Measurements from ENCODE around the gene NDUFAF8. TPM values are rescaled to one million over a fixed set of nuclear protein-coding genes. Genes with fewer than 3 reads are reported as not detected.
"Not testable (repeated sequence)": the region's sequence is repeated elsewhere in the genome, so short reads cannot be mapped to it uniquely, and the experiment has no call there.

Gene NDUFAF8
- total RNA-seq, 1 experiment from 2014 or later: 54.1 TPM

GRCh38 chr17:81222906-81223761, 16.0 kb upstream of the NDUFAF8 start, which contains the start of gene CEP131:
TSS of gene CEP131 (minus strand) at chr17:81222965. CDS start at chr17:81220056, 2,909 bp downstream.
- Mint-ChIP-seq H3K36me3 (ENCODE audit: insufficient read depth, unreplicated experiment) (peaks cover 26% of the 10 kb centered on the region), H3K4me3 (ENCODE audit: low read depth, unreplicated experiment) (peak within 1 kb of the TSS; percentile 71), H3K27me3 (ENCODE audit: unreplicated experiment) (no peaks in the 10 kb centered on the region), H3K4me1 (ENCODE audit: low read depth, unreplicated experiment) (peaks cover 15% of the 10 kb centered on the region), H3K9me3 (ENCODE audit: low read depth, unreplicated experiment) (no peaks in the 10 kb centered on the region), H3K27ac (ENCODE audit: unreplicated experiment) (peak within 1 kb of the TSS; percentile 91)
- intact Hi-C loops (cut with micrococcal nuclease; ENCODE audit: unreplicated experiment): no loop called here
- DNase-seq: peak; percentile 99
- no peak for TF ChIP-seq CTCF (IDR thresholded peaks at IDR 0.05; ENCODE audit: unreplicated experiment)
- BruUV-seq (replicated peaks): no TSS peak
- CTCF ChIA-PET: interaction anchor here (0.6 to 1.2 kb wide), 13 partner anchors 16 to 989 kb away, joined by 3 to 9 read pairs (median 4); partner anchors contain the start of genes NDUFAF8 and TEPSIN

- Mint-ChIP-seq H3K36me3 (ENCODE audit: insufficient read depth, unreplicated experiment) (peaks cover 24% of the 10 kb centered on the region), H3K27ac (ENCODE audit: unreplicated experiment) (peak overlapping the region; percentile 91), H3K27me3 (ENCODE audit: unreplicated experiment) (no peaks in the 10 kb centered on the region), H3K4me3 (ENCODE audit: low read depth, unreplicated experiment) (peak overlapping the region; percentile 71), H3K4me1 (ENCODE audit: low read depth, unreplicated experiment) (peaks cover 15% of the 10 kb centered on the region), H3K9me3 (ENCODE audit: low read depth, unreplicated experiment) (no peaks in the 10 kb centered on the region)
- CTCF ChIA-PET: no interaction called here
- BruUV-seq (replicated peaks): no TSS peak
- DNase-seq: no peak
- TF ChIP-seq CTCF (IDR thresholded peaks at IDR 0.05; ENCODE audit: unreplicated experiment): no peak
- intact Hi-C loops (cut with micrococcal nuclease; ENCODE audit: unreplicated experiment): no loop called here
Observed at GRCh38 chr17:81223762-81224130, 15.4 kb upstream of the NDUFAF8 start.

GRCh38 chr17:81227630-81228029, 11.5 kb upstream of the NDUFAF8 start:
- H3K27ac Mint-ChIP-seq (ENCODE audit: unreplicated experiment); H3K9me3 Mint-ChIP-seq (ENCODE audit: low read depth, unreplicated experiment); DNase-seq; H3K4me1 Mint-ChIP-seq (ENCODE audit: low read depth, unreplicated experiment); H3K4me3 Mint-ChIP-seq (ENCODE audit: low read depth, unreplicated experiment); H3K27me3 Mint-ChIP-seq (ENCODE audit: unreplicated experiment); BruUV-seq (replicated peaks); intact Hi-C loops (cut with micrococcal nuclease; ENCODE audit: unreplicated experiment): not testable (repeated sequence)
- H3K36me3 Mint-ChIP-seq (ENCODE audit: insufficient read depth, unreplicated experiment): peaks cover 20% of the 10 kb centered on the region
- CTCF ChIA-PET: interaction anchor here (0.7 kb wide), 1 partner anchor 482 kb away, joined by 3 read pairs; no protein-coding TSS in a partner anchor

- no TSS peak for BruUV-seq (replicated peaks)
- no peaks in the 10 kb centered on the region for H3K27me3 Mint-ChIP-seq (ENCODE audit: unreplicated experiment)
- no peak overlapping the region for H3K4me3 Mint-ChIP-seq (ENCODE audit: low read depth, unreplicated experiment)
- peaks cover 12% of the 10 kb centered on the region for H3K36me3 Mint-ChIP-seq (ENCODE audit: insufficient read depth, unreplicated experiment)
- H3K4me1 Mint-ChIP-seq (ENCODE audit: low read depth, unreplicated experiment): peaks cover 4% of the 10 kb centered on the region
- no peak for TF ChIP-seq CTCF (IDR thresholded peaks at IDR 0.05; ENCODE audit: unreplicated experiment)
- CTCF ChIA-PET: no interaction called here
- intact Hi-C loops (cut with micrococcal nuclease; ENCODE audit: unreplicated experiment): no loop called here
- H3K27ac Mint-ChIP-seq (ENCODE audit: unreplicated experiment): no peak overlapping the region
- DNase-seq: no peak
- no peaks in the 10 kb centered on the region for H3K9me3 Mint-ChIP-seq (ENCODE audit: low read depth, unreplicated experiment)
Observed at GRCh38 chr17:81228420-81228819, 10.7 kb upstream of the NDUFAF8 start.

All from Calu3 (cell line).